Measurements from ENCODE around the gene SPTLC3. TPM values are rescaled to one million over a fixed set of nuclear protein-coding genes. Genes with fewer than 3 reads are reported as not detected.

The SPTLC3 gene
- total RNA-seq, 2 experiments from 2014 or later: 0.38 to 0.59 TPM

DNA sequence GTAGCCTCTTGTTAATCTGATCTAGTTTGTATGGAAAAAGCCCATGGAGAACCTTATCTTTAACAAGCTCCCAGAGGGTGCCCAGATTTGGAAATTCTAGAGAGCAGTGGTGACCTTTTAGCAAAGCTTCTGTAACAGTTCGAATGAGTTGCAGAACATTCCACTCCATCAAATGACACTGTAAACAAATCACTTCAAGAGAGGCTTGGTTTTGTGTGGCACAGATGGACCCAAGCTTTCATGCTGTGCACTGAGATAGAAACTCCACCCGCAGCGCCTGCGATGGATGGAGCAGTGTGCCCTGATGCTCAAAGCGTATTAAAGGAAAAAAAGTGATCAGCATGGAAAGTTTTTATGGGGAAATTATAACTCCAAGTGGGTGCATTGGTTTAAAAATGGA lies 157.2 kb downstream of the SPTLC3 start:
- DNase-seq (no peak), ATAC-seq (ENCODE audit: poor library complexity) (no peak)
- H3K27me3 Mint-ChIP-seq: no peaks in the 10 kb centered on the region
- no peaks in the 10 kb centered on the region for H3K36me3 Mint-ChIP-seq (ENCODE audit: low read depth)
- ChIA-PET POLR2A (no interaction called here), CTCF (no interaction called here)
- no peaks in the 10 kb centered on the region for H3K4me1 Mint-ChIP-seq (ENCODE audit: low read depth)
- Histone ChIP-seq H3K4me1 (ENCODE audit: insufficient read depth, low read length) (no peaks in the 10 kb centered on the region), H3K27me3 (ENCODE audit: control insufficient read depth in 1 of 2, insufficient read depth in 2 of 2, low read length in 2 of 2) (no peaks in the 10 kb centered on the region), H3K27ac (ENCODE audit: low read depth in 1 of 2, low read length in 2 of 2) (no peak overlapping the region), H3K9me3 (ENCODE audit: control insufficient read depth in 1 of 2, insufficient read depth in 1 of 2, low read length in 2 of 2) (no peaks in the 10 kb centered on the region), H3K36me3 (ENCODE audit: insufficient read depth, low read length) (no peaks in the 10 kb centered on the region), H3K4me3 (ENCODE audit: low read length) (no peak overlapping the region)
- H3K9me3 Mint-ChIP-seq: no peaks in the 10 kb centered on the region
- no peak overlapping the region for H3K27ac Mint-ChIP-seq
- intact Hi-C loops (cut with DNase I, micrococcal nuclease): no loop called here
- no peak overlapping the region for H3K4me3 Mint-ChIP-seq
- TF ChIP-seq CTCF (IDR thresholded peaks at IDR 0.05): no peak

DNA sequence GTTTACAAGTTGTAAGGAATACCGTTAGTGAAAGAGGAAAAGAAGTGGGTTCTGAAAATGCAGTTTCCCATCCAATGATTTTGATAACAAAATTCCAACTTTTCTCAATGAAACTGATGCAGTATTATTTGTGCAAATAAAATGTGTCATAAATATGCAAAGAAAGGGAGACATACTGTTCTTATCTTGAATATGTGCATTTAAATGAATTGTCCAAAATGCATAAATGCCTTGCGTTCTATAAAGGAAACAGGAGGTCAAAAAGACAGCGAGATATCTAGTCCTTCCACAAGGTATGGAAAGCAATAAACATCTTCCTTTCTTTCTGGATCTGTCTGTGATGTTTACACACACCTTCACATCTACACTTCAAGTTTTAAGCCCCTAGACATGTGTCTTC lies 157.7 kb downstream of the SPTLC3 start:
- Mint-ChIP-seq H3K27ac (no peak overlapping the region), H3K36me3 (ENCODE audit: low read depth) (no peaks in the 10 kb centered on the region), H3K4me3 (no peak overlapping the region), H3K9me3 (no peaks in the 10 kb centered on the region), H3K27me3 (no peaks in the 10 kb centered on the region), H3K4me1 (ENCODE audit: low read depth) (no peaks in the 10 kb centered on the region)
- intact Hi-C loops (cut with DNase I, micrococcal nuclease): no loop called here
- no peak overlapping the region for H3K4me3 ChIP-seq (ENCODE audit: low read length)
- no peak overlapping the region for H3K27ac ChIP-seq (ENCODE audit: low read depth in 1 of 2, low read length in 2 of 2)
- no peaks in the 10 kb centered on the region for H3K27me3 ChIP-seq (ENCODE audit: control insufficient read depth in 1 of 2, insufficient read depth in 2 of 2, low read length in 2 of 2)
- no peak for TF ChIP-seq CTCF (IDR thresholded peaks at IDR 0.05)
- H3K9me3 ChIP-seq (ENCODE audit: control insufficient read depth in 1 of 2, insufficient read depth in 1 of 2, low read length in 2 of 2): no peaks in the 10 kb centered on the region
- DNase-seq (no peak), ATAC-seq (ENCODE audit: poor library complexity) (no peak)
- ChIA-PET POLR2A (no interaction called here), CTCF (interaction anchor here (1.5 kb wide), 1 partner anchor 96 kb away, joined by 4 read pairs; no protein-coding TSS in a partner anchor)
- no peaks in the 10 kb centered on the region for H3K4me1 ChIP-seq (ENCODE audit: insufficient read depth, low read length)
- no peaks in the 10 kb centered on the region for H3K36me3 ChIP-seq (ENCODE audit: insufficient read depth, low read length)

GRCh38 chr20:13169086-13169485 lies 160.3 kb downstream of the SPTLC3 start:
- CTCF ChIA-PET: no interaction called here
- Mint-ChIP-seq H3K4me1 (ENCODE audit: low read depth) (no peaks in the 10 kb centered on the region), H3K9me3 (no peaks in the 10 kb centered on the region), H3K27ac (no peak overlapping the region), H3K36me3 (ENCODE audit: low read depth) (no peaks in the 10 kb centered on the region), H3K27me3 (peaks cover 4% of the 10 kb centered on the region), H3K4me3 (no peak overlapping the region)
- H3K36me3 ChIP-seq (ENCODE audit: insufficient read depth, low read length): no peaks in the 10 kb centered on the region
- ATAC-seq (ENCODE audit: poor library complexity) (no peak), DNase-seq (no peak)
- no peaks in the 10 kb centered on the region for H3K9me3 ChIP-seq (ENCODE audit: control insufficient read depth in 1 of 2, insufficient read depth in 1 of 2, low read length in 2 of 2)
- intact Hi-C loops (cut with DNase I, micrococcal nuclease): no loop called here
- POLR2A ChIA-PET: no interaction called here
- no peaks in the 10 kb centered on the region for H3K27me3 ChIP-seq (ENCODE audit: control insufficient read depth in 1 of 2, insufficient read depth in 2 of 2, low read length in 2 of 2)
- no peak overlapping the region for H3K4me3 ChIP-seq (ENCODE audit: low read length)
- no peaks in the 10 kb centered on the region for H3K4me1 ChIP-seq (ENCODE audit: insufficient read depth, low read length)
- TF ChIP-seq CTCF (IDR thresholded peaks at IDR 0.05): no peak
- H3K27ac ChIP-seq (ENCODE audit: low read depth in 1 of 2, low read length in 2 of 2): no peak overlapping the region

Measured in CD4-positive, alpha-beta T cell (primary cell).